Mesothelial cell of epicardium (in vitro differentiated cells): ENCODE results near the gene NCF2. TPM values are rescaled to one million over a fixed set of nuclear protein-coding genes. Genes with fewer than 3 reads are reported as not detected.
A peak's percentile ranks its signal among the peaks of the same experiment; 100 is the strongest.
"Not testable (repeated sequence)": the region's sequence is repeated elsewhere in the genome, so short reads cannot be mapped to it uniquely, and the experiment has no call there.

Experiments used
- DNase-seq, 2 experiments: peaks; one replicate each; pipeline ENCODE4 v3.0.0; 2021; ENCODE audit warnings: low spot score in 2 of 2; ENCODE audit not compliant: unreplicated experiment in 2 of 2
- H3K27ac Mint-ChIP-seq: 2 replicates; pipeline ENCODE4 v1.8.0; 2021; ENCODE audit warnings: mixed read lengths
- H3K27me3 Mint-ChIP-seq: 2 replicates; pipeline ENCODE4 v1.8.0; 2021; ENCODE audit warnings: low read depth, mixed read lengths
- H3K36me3 Mint-ChIP-seq: 2 replicates; pipeline ENCODE4 v1.8.0; 2021; ENCODE audit warnings: mixed read lengths
- H3K4me1 Mint-ChIP-seq: 2 replicates; pipeline ENCODE4 v1.8.0; 2021; ENCODE audit warnings: mixed read lengths
- H3K4me3 Mint-ChIP-seq: 2 replicates; pipeline ENCODE4 v1.8.0; 2021; ENCODE audit warnings: mild to moderate bottlenecking, moderate library complexity, mixed read lengths
- H3K9me3 Mint-ChIP-seq: 2 replicates; pipeline ENCODE4 v1.8.0; 2021; ENCODE audit warnings: mixed read lengths
- total RNA-seq: library from RNA; stranded (reverse); gene quantifications from 3 replicates; pipeline ENCODE4 v1.2.1, GENCODE V29; 2021
- TF ChIP-seq, protein P1 (sequence below): fragments of 200-600 bp; sonication (generic); IDR thresholded peaks from one replicate; pipeline ENCODE4 v1.5.0; 2021; ENCODE audit warnings: antibody characterized with exemption; ENCODE audit not compliant: unreplicated experiment

NCF2 gene
- total RNA-seq, 1 donor from 2014 or later = not detected

DNA sequence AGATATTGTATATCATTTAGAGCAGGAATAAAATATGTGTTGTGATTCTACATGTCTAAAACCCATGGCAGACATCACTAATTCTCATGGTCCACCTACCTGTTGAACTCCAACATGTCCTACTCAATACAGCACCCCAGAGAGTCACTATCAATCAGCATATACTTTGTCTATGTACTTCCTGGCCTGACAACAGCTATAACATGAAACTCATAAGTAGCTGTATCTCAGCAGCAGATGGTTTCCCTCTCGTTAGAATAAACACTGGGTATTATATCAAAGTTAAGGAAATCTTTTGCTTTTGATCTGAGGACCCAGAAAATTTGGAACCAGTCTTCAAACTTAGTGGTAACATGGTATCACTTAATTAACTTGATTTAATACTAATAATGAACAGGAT is 29.5 kb upstream of the NCF2 start:
- Mint-ChIP-seq H3K4me3 (no peak overlapping the region), H3K27ac (no peak overlapping the region), H3K36me3 (peaks cover 5% of the 10 kb centered on the region), H3K27me3 (no peaks in the 10 kb centered on the region), H3K4me1 (peaks cover 11% of the 10 kb centered on the region), H3K9me3 (no peaks in the 10 kb centered on the region)
- TF ChIP-seq, protein P1, sequence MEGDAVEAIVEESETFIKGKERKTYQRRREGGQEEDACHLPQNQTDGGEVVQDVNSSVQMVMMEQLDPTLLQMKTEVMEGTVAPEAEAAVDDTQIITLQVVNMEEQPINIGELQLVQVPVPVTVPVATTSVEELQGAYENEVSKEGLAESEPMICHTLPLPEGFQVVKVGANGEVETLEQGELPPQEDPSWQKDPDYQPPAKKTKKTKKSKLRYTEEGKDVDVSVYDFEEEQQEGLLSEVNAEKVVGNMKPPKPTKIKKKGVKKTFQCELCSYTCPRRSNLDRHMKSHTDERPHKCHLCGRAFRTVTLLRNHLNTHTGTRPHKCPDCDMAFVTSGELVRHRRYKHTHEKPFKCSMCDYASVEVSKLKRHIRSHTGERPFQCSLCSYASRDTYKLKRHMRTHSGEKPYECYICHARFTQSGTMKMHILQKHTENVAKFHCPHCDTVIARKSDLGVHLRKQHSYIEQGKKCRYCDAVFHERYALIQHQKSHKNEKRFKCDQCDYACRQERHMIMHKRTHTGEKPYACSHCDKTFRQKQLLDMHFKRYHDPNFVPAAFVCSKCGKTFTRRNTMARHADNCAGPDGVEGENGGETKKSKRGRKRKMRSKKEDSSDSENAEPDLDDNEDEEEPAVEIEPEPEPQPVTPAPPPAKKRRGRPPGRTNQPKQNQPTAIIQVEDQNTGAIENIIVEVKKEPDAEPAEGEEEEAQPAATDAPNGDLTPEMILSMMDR = no peak
- no peak for DNase-seq

DNA sequence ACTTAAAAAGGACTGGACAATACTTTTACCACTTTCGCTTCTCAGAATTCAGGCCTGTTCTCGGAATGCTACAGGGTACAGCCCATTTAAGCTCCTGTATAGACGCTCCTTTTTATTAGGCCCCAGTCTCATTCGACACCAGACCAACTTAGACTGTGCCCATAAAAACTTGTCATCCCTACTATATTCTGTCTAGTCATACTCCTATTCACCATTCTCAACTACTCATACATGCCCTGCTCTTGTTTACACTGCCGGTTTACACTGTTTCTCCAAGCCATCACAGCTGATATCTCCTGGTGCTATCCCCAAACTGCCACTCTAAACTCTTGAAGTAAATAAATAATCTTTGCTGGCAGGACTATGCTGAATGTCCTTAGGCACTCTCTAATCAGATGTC is 27.9 kb upstream of the NCF2 start:
- not testable (repeated sequence) for DNase-seq, H3K27me3 Mint-ChIP-seq, H3K9me3 Mint-ChIP-seq, H3K27ac Mint-ChIP-seq, H3K4me3 Mint-ChIP-seq, H3K36me3 Mint-ChIP-seq
- peaks cover 11% of the 10 kb centered on the region for H3K4me1 Mint-ChIP-seq

DNA sequence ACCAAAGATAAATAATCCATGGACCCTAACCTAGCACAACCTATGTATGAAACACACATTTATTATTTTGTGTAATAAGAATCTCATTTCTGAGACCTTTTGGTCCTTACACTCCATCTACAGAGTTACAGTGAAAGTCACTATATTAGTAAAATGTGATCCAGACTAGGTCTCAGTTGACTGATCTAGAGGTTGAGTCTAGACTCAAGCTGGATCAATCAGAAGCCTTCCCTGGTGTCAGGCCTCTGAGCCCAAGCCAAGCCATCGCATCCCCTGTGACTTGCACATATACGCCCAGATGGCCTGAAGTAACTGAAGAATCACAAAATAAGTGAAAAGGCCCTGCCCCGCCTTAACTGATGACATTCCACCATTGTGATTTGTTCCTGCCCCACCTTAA is 22.7 kb upstream of the NCF2 start:
- not testable (repeated sequence) for H3K27ac Mint-ChIP-seq, H3K9me3 Mint-ChIP-seq, H3K36me3 Mint-ChIP-seq, H3K4me1 Mint-ChIP-seq, DNase-seq, H3K27me3 Mint-ChIP-seq, H3K4me3 Mint-ChIP-seq

DNA sequence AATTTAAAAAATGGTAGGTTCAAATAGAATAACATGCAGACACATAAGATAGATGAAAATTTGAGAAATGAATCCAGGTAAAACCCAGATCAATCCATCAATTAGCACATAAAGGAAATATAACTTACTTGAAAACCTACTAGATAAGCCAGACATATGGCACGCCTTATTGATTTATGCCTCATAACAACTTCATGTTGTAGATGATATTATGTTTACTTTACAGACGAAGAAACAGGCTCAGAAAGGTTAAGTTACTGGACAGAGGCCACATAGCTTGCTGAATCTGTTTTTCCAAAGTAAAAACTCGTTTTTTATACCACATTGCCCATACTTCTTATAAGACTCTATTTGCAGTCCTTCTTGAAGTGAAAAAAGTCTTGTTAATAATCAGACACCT is 22.1 kb upstream of the NCF2 start:
- TF ChIP-seq, protein P1 = no peak
- no peak overlapping the region for H3K4me3 Mint-ChIP-seq
- no peaks in the 10 kb centered on the region for H3K36me3 Mint-ChIP-seq
- no peaks in the 10 kb centered on the region for H3K9me3 Mint-ChIP-seq
- H3K27ac Mint-ChIP-seq = no peak overlapping the region
- DNase-seq = no peak
- no peaks in the 10 kb centered on the region for H3K27me3 Mint-ChIP-seq
- peaks cover 2% of the 10 kb centered on the region for H3K4me1 Mint-ChIP-seq

DNA sequence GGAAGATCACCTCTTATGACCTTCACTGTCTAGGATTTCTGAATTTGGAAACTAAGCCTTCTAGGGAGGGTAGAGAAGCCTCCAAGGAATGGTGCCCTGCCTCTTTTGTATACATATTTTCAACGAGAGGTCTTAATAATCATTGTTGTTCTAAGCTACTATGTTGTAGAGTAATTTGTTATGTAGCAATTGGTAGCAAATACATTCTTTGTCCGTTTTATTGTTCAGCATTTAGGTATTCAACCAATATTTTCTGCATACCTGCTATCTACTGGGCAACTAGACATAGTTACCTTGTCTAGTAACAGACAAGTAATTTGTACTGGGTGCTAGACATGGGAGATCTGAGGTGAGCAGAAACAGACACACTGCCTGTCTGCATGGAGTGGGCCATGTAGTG is 20.8 kb upstream of the NCF2 start:
- peaks cover 2% of the 10 kb centered on the region for H3K4me1 Mint-ChIP-seq
- H3K36me3 Mint-ChIP-seq = no peaks in the 10 kb centered on the region
- no peaks in the 10 kb centered on the region for H3K27me3 Mint-ChIP-seq
- TF ChIP-seq, protein P1 = no peak
- no peak overlapping the region for H3K27ac Mint-ChIP-seq
- H3K9me3 Mint-ChIP-seq = no peaks in the 10 kb centered on the region
- DNase-seq = no peak
- H3K4me3 Mint-ChIP-seq = no peak overlapping the region

DNA sequence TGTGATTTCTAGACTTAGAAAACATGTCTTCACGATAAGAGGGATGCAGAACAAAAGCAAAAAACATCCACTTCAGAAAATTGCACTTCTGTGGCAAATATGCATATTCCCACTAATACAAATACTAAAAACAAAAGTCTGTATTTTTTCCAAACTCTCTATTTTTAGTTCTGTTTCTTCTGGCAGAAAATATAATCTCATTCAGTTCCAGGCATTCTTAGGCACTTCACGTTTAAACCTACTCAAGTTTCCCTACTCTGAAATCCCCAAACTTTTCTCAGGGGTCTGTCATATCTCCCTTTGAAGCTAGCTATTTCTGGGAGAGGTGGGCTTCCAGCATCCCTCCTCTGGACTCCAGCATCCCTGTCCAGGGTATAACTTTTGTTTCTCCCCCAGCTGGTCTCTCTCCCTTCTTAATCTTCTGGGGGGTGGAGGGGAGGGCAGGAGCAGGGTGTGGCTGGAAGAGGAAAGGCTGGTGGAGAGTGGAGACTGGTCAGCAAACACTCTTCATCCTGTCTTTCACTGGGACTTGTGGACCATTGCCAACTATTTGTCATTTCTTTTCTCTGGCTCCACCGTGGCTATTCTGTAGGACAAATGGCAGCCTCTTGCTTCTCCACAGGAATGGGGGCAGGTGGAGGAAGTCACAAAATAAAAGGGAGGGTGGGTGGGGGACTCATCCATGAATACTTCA is 19.6 kb upstream of the NCF2 start:
- TF ChIP-seq, protein P1 = no peak
- Mint-ChIP-seq H3K27ac (no peak overlapping the region), H3K27me3 (peaks cover 2% of the 10 kb centered on the region), H3K4me3 (no peak overlapping the region), H3K36me3 (no peaks in the 10 kb centered on the region), H3K4me1 (peaks cover 2% of the 10 kb centered on the region), H3K9me3 (no peaks in the 10 kb centered on the region)
- DNase-seq = no peak

DNA sequence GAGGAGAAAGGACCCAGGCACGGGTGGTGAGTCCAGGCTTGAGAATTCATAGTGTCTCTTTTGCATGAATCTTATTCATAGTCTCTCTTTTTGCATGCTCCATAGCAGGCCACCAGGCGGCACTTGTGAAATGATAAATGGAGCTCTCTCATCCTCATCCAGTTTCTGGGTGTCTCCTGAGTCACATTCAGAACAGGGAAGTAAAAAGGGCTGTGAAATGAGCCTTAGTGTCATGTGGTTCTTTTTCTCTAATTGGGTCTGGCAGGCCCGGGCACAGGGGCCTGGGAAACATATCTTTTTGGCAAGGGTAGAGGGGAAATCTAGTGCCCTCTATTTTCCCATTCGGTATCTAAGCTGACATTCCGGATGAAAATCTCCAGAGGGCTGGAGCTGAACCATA is 19.1 kb upstream of the NCF2 start:
- H3K27me3 Mint-ChIP-seq = peaks cover 2% of the 10 kb centered on the region

More for the DNA sequence above, 19.1 kb upstream of the NCF2 start:
- no peaks in the 10 kb centered on the region for H3K36me3 Mint-ChIP-seq
- H3K27ac Mint-ChIP-seq = no peak overlapping the region
- H3K9me3 Mint-ChIP-seq = no peaks in the 10 kb centered on the region
- DNase-seq = no peak
- H3K4me3 Mint-ChIP-seq = no peak overlapping the region
- peaks cover 2% of the 10 kb centered on the region for H3K4me1 Mint-ChIP-seq
- TF ChIP-seq, protein P1 = peak; percentile 23
